HCT116 (cell line): ENCODE data around the gene NIN.

Experiments used
- CEBPB ChIP-seq: IDR thresholded peaks from 2 replicates; pipeline ENCODE4 v1.6.1; 2012; ENCODE audit warnings: low read depth
- EZH2 ChIP-seq: fragments of 200-600 bp; sonication (generic); IDR thresholded peaks from 2 replicates; pipeline ENCODE4 v1.6.1; 2017; ENCODE audit warnings: antibody characterized with exemption, mixed run types
- POLR2A ChIP-seq: IDR thresholded peaks from 2 replicates; pipeline ENCODE4 v1.7.0; 2011; ENCODE audit warnings: borderline replicate concordance; ENCODE audit not compliant: insufficient read depth, insufficient read length; ENCODE audit errors: extremely low read depth
- RAD21 ChIP-seq: IDR thresholded peaks from 2 replicates; pipeline ENCODE4 v1.6.1; 2012; ENCODE audit warnings: low read depth, mild to moderate bottlenecking
- TCF7L2 ChIP-seq: IDR thresholded peaks from 2 replicates; pipeline ENCODE4 v1.7.0; 2011; ENCODE audit warnings: borderline replicate concordance, inconsistent platforms; ENCODE audit not compliant: insufficient read depth, insufficient read length; ENCODE audit errors: extremely low read depth
- ZFX ChIP-seq: fragments of 450-650 bp; IDR thresholded peaks from 2 replicates; pipeline ENCODE4 v1.6.1; 2017
- TF ChIP-seq, protein P1 (sequence below): IDR thresholded peaks from 2 replicates; pipeline ENCODE4 v1.6.1; 2011; ENCODE audit warnings: mild to moderate bottlenecking, low read length, moderate library complexity; ENCODE audit not compliant: insufficient replicate concordance; ENCODE audit errors: extremely low read depth
- TF ChIP-seq, protein P2 (sequence below), 3 experiments: fragments of 200-600 bp in 1 of 3; sonication (generic) in 1 of 3; IDR thresholded peaks in 2 of 3; conservative IDR thresholded peaks in 1 of 3; 2 replicates each; pipeline ENCODE4 v1.5.1; 2012 to 2017; ENCODE audit warnings: low read depth in 2 of 3, low read length in 2 of 3, antibody characterized with exemption in 1 of 3, borderline replicate concordance in 1 of 3, control low read depth in 1 of 3, mild to moderate bottlenecking in 1 of 3, mixed read lengths in 1 of 3, mixed run types in 1 of 3, moderate library complexity in 1 of 3; ENCODE audit not compliant: insufficient read depth in 1 of 3

DNA sequence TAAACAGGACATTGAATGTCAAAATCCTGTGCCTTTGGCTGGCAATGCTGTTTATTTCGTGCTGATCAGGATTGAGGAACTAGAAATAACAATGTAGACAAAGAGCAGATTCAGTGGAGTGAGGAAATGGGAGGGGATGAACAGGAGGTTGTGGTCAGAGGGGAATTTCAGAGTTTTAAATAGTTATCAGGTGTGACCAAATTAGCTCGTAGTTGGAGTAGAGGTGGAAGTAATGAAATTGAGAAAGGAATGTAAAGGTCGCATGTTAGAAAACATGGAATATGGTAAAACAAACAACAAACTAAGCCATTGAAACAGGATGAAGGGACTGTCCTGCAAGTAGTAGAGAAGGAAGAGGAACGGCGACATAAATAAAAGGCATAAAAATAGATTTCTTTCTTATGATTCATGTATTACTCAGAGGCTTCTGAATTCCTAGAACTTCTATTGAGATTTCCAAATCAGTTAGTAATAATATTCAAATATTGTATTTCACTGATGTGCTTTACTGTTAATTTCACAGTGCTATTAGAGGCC, 153.4 kb downstream of the NIN start:
- TF ChIP-seq, protein P1, sequence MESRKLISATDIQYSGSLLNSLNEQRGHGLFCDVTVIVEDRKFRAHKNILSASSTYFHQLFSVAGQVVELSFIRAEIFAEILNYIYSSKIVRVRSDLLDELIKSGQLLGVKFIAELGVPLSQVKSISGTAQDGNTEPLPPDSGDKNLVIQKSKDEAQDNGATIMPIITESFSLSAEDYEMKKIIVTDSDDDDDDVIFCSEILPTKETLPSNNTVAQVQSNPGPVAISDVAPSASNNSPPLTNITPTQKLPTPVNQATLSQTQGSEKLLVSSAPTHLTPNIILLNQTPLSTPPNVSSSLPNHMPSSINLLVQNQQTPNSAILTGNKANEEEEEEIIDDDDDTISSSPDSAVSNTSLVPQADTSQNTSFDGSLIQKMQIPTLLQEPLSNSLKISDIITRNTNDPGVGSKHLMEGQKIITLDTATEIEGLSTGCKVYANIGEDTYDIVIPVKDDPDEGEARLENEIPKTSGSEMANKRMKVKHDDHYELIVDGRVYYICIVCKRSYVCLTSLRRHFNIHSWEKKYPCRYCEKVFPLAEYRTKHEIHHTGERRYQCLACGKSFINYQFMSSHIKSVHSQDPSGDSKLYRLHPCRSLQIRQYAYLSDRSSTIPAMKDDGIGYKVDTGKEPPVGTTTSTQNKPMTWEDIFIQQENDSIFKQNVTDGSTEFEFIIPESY, result no peak
- TF ChIP-seq ZFX (no peak), EZH2 (no peak), POLR2A (no peak), CEBPB (peak; percentile 63), TCF7L2 (no peak), RAD21 (0 out of 2 replicates have a peak, but pooled peaks have one; percentile 6)
- TF ChIP-seq, protein P2, sequence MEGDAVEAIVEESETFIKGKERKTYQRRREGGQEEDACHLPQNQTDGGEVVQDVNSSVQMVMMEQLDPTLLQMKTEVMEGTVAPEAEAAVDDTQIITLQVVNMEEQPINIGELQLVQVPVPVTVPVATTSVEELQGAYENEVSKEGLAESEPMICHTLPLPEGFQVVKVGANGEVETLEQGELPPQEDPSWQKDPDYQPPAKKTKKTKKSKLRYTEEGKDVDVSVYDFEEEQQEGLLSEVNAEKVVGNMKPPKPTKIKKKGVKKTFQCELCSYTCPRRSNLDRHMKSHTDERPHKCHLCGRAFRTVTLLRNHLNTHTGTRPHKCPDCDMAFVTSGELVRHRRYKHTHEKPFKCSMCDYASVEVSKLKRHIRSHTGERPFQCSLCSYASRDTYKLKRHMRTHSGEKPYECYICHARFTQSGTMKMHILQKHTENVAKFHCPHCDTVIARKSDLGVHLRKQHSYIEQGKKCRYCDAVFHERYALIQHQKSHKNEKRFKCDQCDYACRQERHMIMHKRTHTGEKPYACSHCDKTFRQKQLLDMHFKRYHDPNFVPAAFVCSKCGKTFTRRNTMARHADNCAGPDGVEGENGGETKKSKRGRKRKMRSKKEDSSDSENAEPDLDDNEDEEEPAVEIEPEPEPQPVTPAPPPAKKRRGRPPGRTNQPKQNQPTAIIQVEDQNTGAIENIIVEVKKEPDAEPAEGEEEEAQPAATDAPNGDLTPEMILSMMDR (IDR thresholded peaks at IDR 0.05 in 2 of 3, conservative IDR thresholded peaks at IDR 0.05 in 1 of 3; ENCODE audit: borderline replicate concordance in 1 of 3, insufficient read depth in 1 of 3, low read depth in 2 of 3, low read length in 2 of 3), result no peak
